SJCRH30 (cell line): ENCODE results near the gene ITGBL1. TPM values are rescaled to one million over a fixed set of nuclear protein-coding genes. Genes with fewer than 3 reads are reported as not detected.

Source experiments
- DNase-seq, 2 experiments: peaks; one replicate each; pipeline ENCODE4 v3.0.0-alpha.2; 2015 to 2020
- H3K27ac ChIP-seq: fragments of 250-450 bp; sonication (Bioruptor Pico); 2 replicates; pipeline ENCODE4 v1.5.1; 2020; ENCODE audit warnings: mild to moderate bottlenecking, moderate library complexity
- H3K27me3 ChIP-seq: fragments of 250-450 bp; sonication (Bioruptor Pico); 2 replicates; pipeline ENCODE4 v1.5.1; 2020; ENCODE audit warnings: mild to moderate bottlenecking, moderate library complexity
- H3K36me3 ChIP-seq: fragments of 250-450 bp; sonication (Bioruptor Pico); 2 replicates; pipeline ENCODE4 v1.5.1; 2020; ENCODE audit warnings: mild to moderate bottlenecking, moderate library complexity
- H3K4me1 ChIP-seq: fragments of 250-450 bp; sonication (Bioruptor Pico); 2 replicates; pipeline ENCODE4 v1.5.1; 2020; ENCODE audit warnings: mild to moderate bottlenecking, moderate library complexity
- H3K4me3 ChIP-seq: fragments of 250-450 bp; sonication (Bioruptor Pico); 2 replicates; pipeline ENCODE4 v1.5.1; 2020; ENCODE audit warnings: mild to moderate bottlenecking, moderate library complexity
- H3K9me3 ChIP-seq: fragments of 250-450 bp; sonication (Bioruptor Pico); replicated peaks from 2 replicates; pipeline ENCODE4 v1.5.1; 2020; ENCODE audit warnings: mild to moderate bottlenecking, moderate library complexity
- total RNA-seq: library from RNA; depleted of rRNA; stranded (reverse); fragments of >200 nt; shearing (Covaris generic); gene quantifications from 2 replicates; pipeline ENCODE4 v1.2.3, GENCODE V29; 2014

The ITGBL1 gene
- total RNA-seq, 1 experiment from 2014 or later: not detected

DNA sequence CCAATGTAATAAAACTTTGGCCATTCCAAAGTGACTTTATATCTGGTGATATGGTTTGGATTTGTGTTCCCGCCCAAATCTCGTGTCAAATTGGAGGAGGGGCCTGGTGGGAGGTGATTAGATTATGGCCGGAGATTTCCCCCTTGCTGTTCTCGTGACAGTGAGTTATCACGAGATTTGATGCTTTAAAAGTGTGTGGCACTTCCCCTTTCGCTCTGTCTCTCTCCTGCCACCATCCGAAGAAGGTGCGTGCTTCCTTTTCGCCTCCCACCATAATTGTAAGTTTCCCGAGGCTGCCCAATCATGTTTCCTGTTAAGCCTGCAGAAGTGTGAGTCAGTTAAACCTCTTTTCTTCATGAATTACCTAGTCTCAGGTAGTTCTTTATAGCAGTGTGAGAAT, 26.9 kb upstream of the ITGBL1 start:
- Histone ChIP-seq H3K27ac (peak overlapping the region; percentile 89; the same call in 1 of the 2 replicates), H3K9me3 (no peaks in the 10 kb centered on the region), H3K36me3 (no peaks in the 10 kb centered on the region), H3K4me1 (peaks cover 18% of the 10 kb centered on the region), H3K4me3 (no peak overlapping the region), H3K27me3 (no peaks in the 10 kb centered on the region)
- no peak for DNase-seq

DNA sequence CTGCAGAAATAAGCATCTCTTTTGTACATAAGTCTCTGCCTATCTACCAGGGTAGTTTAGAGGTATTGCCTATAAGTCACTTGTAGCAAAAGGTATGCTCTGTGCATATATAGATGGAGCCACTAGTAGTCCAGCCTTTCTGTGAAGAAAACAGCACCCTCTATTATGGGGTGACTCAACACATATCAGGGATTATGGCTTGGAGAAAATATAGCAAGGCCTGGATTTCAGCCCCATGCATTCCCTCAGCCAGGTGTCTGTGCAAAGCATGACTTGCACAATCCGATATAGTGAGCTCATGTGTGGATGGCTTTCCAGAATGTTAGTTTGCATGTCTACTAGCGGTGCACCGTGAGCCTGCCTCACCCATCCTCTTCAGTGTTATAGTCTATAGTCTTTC, 22.7 kb upstream of the ITGBL1 start:
- H3K4me1 ChIP-seq: peaks cover 7% of the 10 kb centered on the region
- DNase-seq: no peak
- H3K36me3 ChIP-seq: no peaks in the 10 kb centered on the region

DNA sequence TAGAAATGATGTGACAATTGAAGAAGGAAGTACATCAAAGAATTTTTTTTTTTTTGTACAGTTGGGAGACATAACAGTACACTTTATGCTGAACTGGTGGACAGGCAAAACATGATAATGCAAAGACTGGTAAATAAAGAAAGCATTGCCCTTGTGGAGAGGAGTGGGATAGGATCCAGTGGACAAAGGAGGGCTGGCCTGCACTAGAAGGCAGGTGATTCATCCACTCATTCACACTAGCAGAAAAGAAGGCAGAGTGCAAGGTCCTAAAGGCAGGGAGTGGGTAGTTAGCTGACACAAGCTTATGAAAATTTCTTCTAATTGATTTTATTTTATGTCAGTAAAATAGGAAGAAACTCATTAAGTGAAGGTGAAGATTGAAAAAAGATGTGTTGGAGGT, 18.6 kb upstream of the ITGBL1 start:
- H3K36me3 ChIP-seq: no peaks in the 10 kb centered on the region
- H3K27ac ChIP-seq: no peak overlapping the region
- H3K4me3 ChIP-seq: no peak overlapping the region
- H3K9me3 ChIP-seq: no peaks in the 10 kb centered on the region
- no peaks in the 10 kb centered on the region for H3K27me3 ChIP-seq
- DNase-seq: no peak
- peaks cover 6% of the 10 kb centered on the region; the same call in 1 of the 2 replicates for H3K4me1 ChIP-seq

More for the DNA sequence above, 22.7 kb upstream of the ITGBL1 start:
- no peaks in the 10 kb centered on the region for H3K27me3 ChIP-seq
- H3K4me3 ChIP-seq: no peak overlapping the region
- H3K9me3 ChIP-seq: no peaks in the 10 kb centered on the region
- no peak overlapping the region for H3K27ac ChIP-seq

DNA sequence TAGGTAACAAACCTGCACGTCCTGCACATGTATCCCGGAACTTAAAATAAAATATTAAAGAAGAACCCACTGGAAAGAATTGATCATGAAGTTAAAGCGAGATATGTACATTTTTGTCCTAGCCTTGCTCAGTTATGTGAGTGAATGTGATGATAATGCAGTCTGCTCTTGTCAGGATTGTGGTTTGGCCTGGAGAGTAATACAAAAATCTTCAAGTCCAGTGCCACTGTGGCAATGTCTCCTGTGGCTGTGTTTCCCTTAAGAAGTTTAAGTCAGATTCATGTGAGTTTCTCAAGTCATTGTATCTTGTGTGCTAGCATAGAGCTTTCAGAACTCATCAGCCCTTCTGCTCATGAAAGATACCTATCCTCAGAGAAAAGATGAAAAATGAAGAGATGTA, 18.0 kb upstream of the ITGBL1 start:
- H3K27me3 ChIP-seq: no peaks in the 10 kb centered on the region
- no peaks in the 10 kb centered on the region for H3K9me3 ChIP-seq
- no peak overlapping the region for H3K27ac ChIP-seq
- no peaks in the 10 kb centered on the region for H3K36me3 ChIP-seq
- H3K4me3 ChIP-seq: no peak overlapping the region
- H3K4me1 ChIP-seq: peaks cover 6% of the 10 kb centered on the region; the same call in 1 of the 2 replicates
- no peak for DNase-seq

DNA sequence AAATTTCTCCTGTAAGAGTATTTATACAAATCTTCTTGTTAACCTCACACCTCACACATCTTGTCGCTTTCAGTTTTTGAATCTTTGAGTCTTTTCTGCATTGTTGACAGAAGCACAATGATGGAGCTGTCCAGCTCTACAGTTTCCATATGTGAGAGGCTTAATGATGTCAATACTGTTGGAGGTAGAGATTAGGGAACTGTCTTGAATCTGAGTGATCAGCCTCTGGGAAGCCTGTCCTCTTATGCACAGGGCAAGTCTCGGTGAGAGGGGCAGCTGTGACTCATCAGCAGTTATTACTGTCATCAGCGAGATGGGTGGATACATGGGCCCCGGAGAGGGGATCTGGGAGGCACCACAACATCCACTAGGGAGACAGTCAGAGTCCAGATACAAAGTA, 4.6 kb upstream of the ITGBL1 start:
- H3K27me3 ChIP-seq: no peaks in the 10 kb centered on the region
- no peak for DNase-seq
- no peaks in the 10 kb centered on the region for H3K4me1 ChIP-seq
- no peak overlapping the region for H3K4me3 ChIP-seq
- no peak overlapping the region for H3K27ac ChIP-seq
- no peaks in the 10 kb centered on the region for H3K36me3 ChIP-seq
- no peaks in the 10 kb centered on the region for H3K9me3 ChIP-seq

DNA sequence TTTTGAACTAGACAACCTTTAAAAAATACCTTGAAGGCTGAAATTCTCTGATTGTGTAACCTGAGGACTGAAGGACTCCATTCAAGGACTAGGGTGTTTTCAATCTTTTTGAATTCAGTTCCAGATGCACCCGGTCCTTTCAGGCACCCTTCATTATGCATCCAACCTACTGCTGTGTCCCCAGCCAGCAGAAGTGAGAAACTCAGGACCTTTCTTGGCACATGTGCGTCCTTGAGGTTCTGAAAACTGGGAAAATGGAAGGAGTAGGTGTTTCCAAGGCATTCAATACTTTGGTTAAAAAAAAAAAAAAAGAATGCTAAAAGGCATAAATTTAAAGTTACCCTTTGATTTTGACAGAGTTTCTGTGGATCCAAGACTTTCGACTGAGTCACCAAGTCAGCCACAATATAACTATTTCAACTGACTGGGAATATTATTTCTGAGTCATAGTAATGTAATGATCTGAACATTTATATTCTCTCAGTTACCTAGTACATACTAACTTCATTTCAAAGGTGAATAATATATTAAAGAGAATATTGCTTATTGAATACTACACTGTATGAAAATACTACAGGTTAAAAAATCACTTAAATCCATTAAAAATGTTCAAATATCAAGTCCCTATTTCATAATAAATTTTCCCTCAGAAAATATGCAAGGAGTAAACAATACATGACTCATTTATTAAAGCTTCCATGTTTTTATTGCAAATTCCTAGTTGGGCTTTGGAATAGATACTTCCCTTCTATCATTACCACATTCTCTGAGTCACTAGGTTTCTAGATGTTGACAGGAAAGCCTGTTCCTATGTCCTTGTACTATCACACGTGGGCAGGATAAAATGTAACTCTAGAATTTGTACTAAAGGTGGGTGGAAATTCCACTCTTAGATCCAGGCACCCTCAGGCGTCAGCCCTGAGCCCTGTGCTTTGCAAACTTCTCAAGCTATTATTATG, 2.4 kb upstream of the ITGBL1 start:
- Histone ChIP-seq H3K27me3 (no peaks in the 10 kb centered on the region), H3K4me3 (no peak overlapping the region), H3K9me3 (no peaks in the 10 kb centered on the region), H3K4me1 (no peaks in the 10 kb centered on the region), H3K36me3 (no peaks in the 10 kb centered on the region), H3K27ac (no peak overlapping the region)
- DNase-seq: no peak

DNA sequence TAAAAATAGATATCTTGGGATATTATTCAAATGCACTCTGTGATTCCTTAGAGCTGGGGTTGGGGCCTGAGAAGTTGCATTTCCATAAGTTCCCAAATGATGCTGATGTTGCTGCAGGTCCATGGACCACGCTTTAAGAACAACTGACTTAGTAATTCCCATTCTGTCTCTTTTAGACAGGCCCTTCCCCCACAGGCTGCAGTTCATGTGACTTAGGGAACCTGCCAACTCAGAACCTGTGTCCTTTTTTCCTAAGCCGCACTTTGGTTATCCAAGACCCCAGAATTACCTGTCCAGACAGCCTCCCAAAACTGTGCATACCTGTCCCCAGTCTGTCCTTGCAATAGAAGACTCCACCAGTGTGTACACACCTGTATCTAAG, 1.7 kb upstream of the ITGBL1 start:
- H3K9me3 ChIP-seq: no peaks in the 10 kb centered on the region
- no peaks in the 10 kb centered on the region for H3K36me3 ChIP-seq
- H3K27me3 ChIP-seq: no peaks in the 10 kb centered on the region
- no peak for DNase-seq
- H3K4me3 ChIP-seq: no peak overlapping the region
- H3K4me1 ChIP-seq: no peaks in the 10 kb centered on the region
- H3K27ac ChIP-seq: no peak overlapping the region

DNA sequence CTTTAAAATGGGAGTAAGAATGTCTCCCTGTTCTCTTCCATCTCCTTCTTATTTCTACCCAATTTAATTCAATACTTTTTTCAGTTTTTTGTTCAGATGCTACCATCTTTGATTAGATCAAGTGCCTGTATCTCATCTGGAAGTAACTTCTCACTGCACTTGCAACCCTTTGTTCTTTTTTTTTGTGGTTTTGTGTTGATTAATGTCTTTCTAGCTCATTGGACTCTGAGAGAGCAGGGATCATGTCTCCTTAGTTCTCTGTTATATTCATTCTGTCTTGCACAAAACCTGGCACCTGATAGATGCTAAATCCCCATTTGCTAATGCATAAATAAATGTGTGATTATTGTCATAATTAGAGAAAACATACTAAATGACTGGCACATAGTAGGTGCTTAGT, 834 bp upstream of the ITGBL1 start:
- Histone ChIP-seq H3K27me3 (no peaks in the 10 kb centered on the region), H3K27ac (no peak overlapping the region), H3K4me3 (no peak overlapping the region), H3K36me3 (no peaks in the 10 kb centered on the region), H3K4me1 (peaks cover 7% of the 10 kb centered on the region; the same call in 1 of the 2 replicates), H3K9me3 (no peaks in the 10 kb centered on the region)
- DNase-seq: no peak

DNA sequence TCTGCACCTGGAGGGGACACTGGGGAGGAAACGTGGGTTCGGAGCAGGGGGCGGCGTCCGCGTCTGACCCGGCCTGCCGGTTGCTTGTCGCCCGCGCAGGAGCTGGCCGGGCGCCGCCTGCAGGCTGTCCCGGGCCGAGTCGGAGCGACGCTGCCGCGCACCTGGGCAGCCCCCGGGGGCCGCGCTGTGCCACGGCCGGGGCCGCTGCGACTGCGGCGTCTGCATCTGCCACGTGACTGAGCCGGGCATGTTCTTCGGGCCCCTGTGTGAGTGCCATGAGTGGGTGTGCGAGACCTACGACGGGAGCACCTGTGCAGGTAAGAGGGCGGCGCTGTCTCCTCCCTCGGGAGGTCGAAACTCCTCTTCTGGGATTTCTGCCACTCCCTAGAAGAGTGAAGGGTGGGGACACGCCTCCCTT, 1.3 kb downstream of the ITGBL1 start:
- H3K4me1 ChIP-seq: peaks cover 7% of the 10 kb centered on the region; the same call in 1 of the 2 replicates
- no peak overlapping the region for H3K27ac ChIP-seq
- no peak overlapping the region for H3K4me3 ChIP-seq
- DNase-seq: no peak
- no peaks in the 10 kb centered on the region for H3K27me3 ChIP-seq
- no peaks in the 10 kb centered on the region for H3K36me3 ChIP-seq
- H3K9me3 ChIP-seq: no peaks in the 10 kb centered on the region

DNA sequence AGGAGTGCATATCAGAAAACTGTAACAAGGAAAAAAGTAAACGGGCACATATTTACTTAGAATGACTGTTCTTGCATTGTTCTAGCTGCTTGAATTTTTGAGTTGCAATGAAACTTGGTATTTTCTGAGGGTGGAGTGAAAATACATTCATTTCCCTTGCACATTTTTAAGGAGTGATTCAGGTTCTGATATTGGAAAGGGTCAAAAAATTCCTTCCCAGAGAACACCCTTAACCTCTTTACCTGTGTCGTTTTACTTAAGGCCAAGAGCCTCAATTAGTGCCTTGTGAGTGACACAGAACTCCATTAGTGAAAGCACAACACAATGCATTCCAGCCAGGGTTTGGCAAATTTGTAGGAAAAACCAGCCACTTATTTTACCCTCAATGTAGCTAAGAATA, 2.3 kb downstream of the ITGBL1 start:
- no peak overlapping the region for H3K4me3 ChIP-seq
- DNase-seq: no peak
- H3K27ac ChIP-seq: no peak overlapping the region
- H3K9me3 ChIP-seq: no peaks in the 10 kb centered on the region
- no peaks in the 10 kb centered on the region for H3K27me3 ChIP-seq
- peaks cover 7% of the 10 kb centered on the region; the same call in 1 of the 2 replicates for H3K4me1 ChIP-seq
- H3K36me3 ChIP-seq: no peaks in the 10 kb centered on the region

DNA sequence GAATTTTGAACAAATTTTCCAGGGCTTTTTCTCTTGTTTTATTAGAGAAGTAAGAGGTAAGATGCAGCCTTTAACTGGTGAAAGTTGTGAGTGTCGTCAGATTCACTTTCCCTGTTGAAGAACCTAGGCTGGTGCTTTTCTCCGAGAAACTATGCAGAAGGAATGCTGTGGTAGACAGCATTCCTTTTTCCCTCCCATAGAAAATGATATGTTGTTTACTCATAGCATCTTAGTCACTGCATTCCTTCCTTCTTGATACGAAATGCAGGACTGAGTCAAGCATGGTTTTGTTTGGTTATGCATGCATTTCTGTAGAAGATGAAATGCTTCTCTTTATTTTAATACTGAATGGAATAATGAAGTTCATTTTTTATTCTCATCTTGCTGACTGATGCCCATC, 3.4 kb downstream of the ITGBL1 start:
- no peaks in the 10 kb centered on the region for H3K36me3 ChIP-seq
- H3K27me3 ChIP-seq: no peaks in the 10 kb centered on the region
- no peak for DNase-seq
- peaks cover 7% of the 10 kb centered on the region; the same call in 1 of the 2 replicates for H3K4me1 ChIP-seq
- H3K9me3 ChIP-seq: no peaks in the 10 kb centered on the region
- H3K4me3 ChIP-seq: no peak overlapping the region
- H3K27ac ChIP-seq: no peak overlapping the region

DNA sequence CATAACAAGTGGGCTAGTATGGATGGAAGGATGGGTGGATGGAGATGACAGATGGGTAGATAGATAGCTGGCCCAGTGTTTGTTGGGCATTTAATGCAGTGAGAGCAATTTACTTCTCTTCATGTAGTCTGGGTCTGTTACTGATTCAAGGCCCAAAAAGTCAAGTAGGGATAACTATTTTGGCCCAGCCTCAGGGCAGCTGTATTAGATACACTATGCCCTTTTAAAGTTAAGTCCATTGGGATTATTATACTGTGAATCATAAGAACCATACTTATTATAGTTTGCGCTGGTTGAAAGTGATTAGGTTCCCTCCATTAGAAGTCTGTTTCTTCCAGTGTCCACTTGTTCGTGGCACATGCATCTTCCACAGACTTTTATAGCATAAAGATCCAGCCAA, 4.7 kb downstream of the ITGBL1 start:
- H3K9me3 ChIP-seq: no peaks in the 10 kb centered on the region
- no peak overlapping the region for H3K4me3 ChIP-seq
- H3K4me1 ChIP-seq: peaks cover 7% of the 10 kb centered on the region; the same call in 1 of the 2 replicates
- no peaks in the 10 kb centered on the region for H3K36me3 ChIP-seq
- DNase-seq: no peak
- no peaks in the 10 kb centered on the region for H3K27me3 ChIP-seq
- no peak overlapping the region for H3K27ac ChIP-seq

DNA sequence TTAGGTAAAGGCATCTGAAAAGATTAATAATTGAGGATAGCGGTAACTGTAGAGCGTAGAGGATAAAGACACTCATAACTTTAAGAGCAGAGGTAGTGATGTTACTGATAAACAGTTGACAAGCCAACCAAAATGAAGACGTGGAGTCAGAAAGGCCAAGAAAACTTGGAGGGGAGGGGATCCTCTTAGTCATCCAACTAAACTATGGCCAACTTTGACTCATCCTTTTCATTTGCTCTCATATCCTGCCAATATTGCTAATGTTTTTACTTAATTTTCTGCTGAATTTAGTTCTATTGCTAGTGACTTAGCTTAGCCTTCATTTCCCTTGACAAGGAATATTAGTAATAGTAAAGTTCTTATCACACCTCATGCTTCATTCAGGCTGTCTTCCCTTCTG, 13.4 kb downstream of the ITGBL1 start:
- Histone ChIP-seq H3K4me3 (no peak overlapping the region), H3K36me3 (no peaks in the 10 kb centered on the region), H3K27ac (no peak overlapping the region), H3K27me3 (no peaks in the 10 kb centered on the region), H3K9me3 (no peaks in the 10 kb centered on the region), H3K4me1 (no peaks in the 10 kb centered on the region)
- no peak for DNase-seq

DNA sequence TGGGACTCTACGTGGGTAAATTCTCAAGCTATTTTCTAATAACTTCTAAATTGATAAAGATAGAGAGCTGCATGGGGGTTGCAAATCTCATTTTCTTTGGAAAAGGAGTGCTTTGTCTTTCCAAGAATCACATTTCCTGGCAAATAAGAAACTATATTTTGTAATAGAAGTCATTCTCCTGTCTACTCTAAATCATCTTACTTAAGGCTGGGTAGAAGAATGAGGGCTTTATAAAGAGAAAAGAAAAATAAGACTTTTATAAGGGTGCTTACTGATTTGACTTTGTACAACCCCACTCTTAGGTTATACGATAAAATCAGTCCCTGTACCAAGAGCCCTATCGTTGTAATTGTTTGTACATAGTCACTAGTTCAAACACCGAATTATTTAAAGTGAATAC, 14.9 kb downstream of the ITGBL1 start:
- no peak overlapping the region for H3K27ac ChIP-seq
- DNase-seq: no peak
- no peaks in the 10 kb centered on the region for H3K27me3 ChIP-seq
- no peaks in the 10 kb centered on the region for H3K36me3 ChIP-seq
- H3K4me1 ChIP-seq: no peaks in the 10 kb centered on the region
- H3K9me3 ChIP-seq: no peaks in the 10 kb centered on the region
- no peak overlapping the region for H3K4me3 ChIP-seq

DNA sequence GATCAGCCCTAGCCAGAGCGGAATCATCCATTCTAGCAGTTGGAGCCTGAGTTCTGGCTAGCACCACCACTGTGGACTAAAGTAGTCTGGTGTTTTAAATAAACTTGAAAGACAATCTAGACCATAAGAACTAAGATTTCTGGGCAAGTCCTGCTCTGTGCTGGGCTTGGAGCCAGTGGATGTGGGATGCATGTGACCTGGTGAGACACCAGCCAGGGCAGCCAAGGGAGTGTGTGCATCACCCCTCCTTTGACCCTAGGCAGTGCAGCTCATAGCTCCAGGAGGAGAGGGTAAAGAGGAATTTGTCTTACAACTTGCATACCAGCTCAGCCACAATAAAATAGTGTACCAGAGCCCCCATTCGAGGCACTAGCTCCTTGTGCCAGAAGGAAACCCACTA, 21.0 kb downstream of the ITGBL1 start:
- Histone ChIP-seq H3K4me3 (no peak overlapping the region), H3K36me3 (no peaks in the 10 kb centered on the region), H3K27me3 (no peaks in the 10 kb centered on the region), H3K4me1 (no peaks in the 10 kb centered on the region), H3K27ac (no peak overlapping the region), H3K9me3 (no peaks in the 10 kb centered on the region)
- DNase-seq: no peak
